GM18867 (cell line): ENCODE measurements around the gene ADNP.
"Not testable (repeated sequence)": the region's sequence is repeated elsewhere in the genome, so short reads cannot be mapped to it uniquely, and the experiment has no call there.

Source experiments
- ATAC-seq: cut with Tn5 transposase; IDR thresholded peaks from one replicate; pipeline ENCODE4 v1.9.1; 2021; ENCODE audit warnings: mild to moderate bottlenecking, moderate library complexity; ENCODE audit not compliant: unreplicated experiment

The ADNP gene

GRCh38 chr20:50903353-50904051, 27.7 kb downstream of the ADNP start:
- no peak for ATAC-seq

- ATAC-seq = no peak
Observed at GRCh38 chr20:50901301-50901700, 29.9 kb downstream of the ADNP start.

DNA sequence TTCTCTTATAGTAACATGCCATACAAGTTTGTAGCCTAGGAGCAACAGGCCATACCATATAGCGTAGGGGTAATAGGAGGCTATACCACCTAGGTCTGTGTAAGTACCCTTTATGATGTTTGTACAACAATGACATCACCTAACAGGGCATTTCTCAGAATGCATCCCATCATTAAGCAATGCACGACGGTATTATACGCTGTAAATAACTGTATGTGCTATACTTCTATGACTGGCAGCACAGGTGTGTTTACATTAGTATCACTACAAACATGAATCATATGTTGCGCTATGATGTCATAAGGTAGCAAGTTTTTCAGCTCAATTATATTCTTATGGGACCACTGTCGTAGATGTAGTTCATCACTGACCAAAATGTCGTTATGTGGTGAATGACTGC, 31.0 kb downstream of the ADNP start:
- ATAC-seq = no peak

DNA sequence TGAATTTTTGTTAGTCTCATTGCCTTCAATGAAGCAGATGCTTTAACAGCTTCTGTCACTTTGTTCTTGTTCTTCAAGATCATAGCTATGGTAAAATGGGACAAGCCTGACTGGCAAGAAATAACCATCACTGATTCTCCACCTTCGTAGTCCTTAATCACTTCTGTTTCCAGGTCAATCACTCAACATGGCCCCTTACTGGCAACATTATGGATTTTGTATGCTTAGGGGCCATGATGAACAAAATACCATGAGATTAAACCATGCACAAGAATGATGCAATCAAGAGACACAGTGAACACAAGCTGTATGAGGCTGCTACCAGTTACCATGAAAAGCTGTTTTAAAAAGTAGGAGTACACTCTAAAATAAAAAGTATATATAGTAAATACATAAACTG, 32.8 kb downstream of the ADNP start:
- no peak for ATAC-seq

- ATAC-seq = no peak
Observed at GRCh38 chr20:50895111-50895830, 36.0 kb downstream of the ADNP start.

DNA sequence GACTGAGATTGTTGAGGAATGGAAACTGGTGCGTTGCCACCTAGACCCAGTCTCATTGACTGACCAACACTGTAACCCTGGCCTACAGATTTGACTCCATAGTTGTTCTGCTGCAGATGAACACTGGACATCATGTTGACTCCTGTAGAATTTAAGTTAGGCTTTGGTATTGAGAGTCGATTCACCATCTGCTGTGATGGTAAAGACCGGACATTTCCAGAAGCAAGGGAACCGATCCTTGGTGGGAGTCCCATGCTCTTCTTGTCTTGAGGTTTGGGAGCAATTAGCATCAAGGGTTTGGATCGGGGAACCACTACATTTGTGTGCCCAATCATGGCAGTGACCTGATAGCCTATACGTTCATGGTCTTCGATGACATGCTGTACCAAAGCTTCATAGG, 37.6 kb downstream of the ADNP start:
- no peak for ATAC-seq

GRCh38 chr20:50892394-50892793, 38.8 kb downstream of the ADNP start:
- ATAC-seq = no peak

DNA sequence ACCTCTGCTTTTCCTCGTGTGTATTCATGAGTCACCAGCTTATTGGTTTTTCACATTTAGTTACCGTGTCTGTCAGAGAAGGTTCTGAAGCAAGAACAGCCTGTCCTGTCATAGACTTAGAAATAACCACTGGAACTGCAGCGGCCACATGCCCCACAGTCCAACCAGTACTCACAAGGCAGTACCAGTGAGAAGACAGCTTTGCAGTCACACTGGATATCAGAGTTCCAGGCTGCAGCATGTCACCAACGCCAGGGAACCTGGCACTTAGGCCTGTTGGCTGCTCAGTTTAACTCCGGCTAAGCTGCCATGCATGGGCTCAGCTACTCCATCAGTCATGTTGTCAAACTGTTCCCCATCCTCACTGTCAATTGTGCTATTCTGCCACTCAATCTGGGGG, 40.1 kb downstream of the ADNP start:
- ATAC-seq = no peak

DNA sequence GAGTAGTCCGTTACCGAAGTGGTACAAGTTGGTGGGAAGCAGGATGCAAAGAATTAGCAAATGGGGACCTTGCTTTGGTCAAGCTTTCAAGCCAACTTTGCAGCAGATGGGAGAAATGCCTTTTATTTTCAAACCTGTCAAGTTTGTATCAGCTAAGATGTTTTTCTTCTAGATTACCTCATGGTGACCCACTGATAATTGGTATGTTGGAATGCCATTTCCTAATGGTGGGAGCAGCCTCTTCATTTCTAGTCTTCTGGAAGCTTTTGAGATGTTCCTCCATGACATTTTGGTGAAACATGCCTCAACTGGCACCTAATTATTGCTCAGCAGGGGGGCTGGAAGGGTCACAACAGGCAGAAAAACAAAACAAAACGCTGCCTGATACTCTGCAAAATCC, 43.7 kb downstream of the ADNP start:
- no peak for ATAC-seq

DNA sequence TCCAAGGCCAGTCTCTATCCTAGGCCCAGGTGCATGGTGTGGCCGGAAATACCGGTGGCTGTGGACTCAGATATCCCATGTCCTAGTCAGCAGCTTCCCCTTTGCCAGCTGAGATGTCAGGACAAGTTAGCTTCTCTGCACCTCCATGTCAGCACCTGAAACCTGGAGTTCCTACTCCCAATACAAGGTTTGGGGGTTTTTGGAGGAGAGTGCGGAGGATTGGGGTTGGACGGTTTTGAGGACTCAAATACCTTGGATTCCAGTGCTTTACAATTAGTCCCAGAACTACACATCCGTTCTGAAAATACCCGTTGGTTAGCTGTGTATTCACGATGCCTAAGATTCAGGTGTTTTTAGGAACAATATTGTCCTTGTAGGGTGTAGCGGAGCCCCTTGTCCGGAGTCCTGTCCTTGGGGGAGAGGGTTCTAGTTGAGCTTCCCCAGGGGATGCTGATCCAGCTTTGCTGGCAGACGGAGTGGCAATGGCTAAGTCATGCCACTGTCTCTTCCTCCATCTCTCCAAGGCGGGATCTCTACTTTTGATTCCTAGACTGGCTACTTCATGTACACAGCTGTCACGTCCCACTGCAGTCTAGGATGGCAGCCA, 45.0 kb downstream of the ADNP start:
- no peak for ATAC-seq

DNA sequence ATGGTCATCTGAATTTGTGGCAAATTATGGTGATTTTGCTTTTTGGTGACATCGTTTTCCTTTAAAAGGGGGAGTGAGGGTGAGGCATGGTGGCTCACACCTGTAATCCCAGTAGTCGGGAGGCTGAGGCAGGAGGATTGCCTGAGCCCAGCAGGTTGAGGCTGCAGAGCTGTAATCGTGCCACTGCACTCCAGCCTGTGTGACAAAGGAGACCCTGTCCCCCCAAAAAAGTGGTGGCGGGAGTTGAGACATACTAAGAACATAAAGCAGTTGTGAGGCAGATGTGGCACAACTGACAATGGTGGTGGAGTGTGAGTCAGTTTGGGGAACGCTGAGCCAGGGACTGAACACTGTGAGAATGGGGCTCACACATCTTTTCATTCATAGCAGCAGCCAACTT, 45.5 kb downstream of the ADNP start:
- ATAC-seq = no peak

DNA sequence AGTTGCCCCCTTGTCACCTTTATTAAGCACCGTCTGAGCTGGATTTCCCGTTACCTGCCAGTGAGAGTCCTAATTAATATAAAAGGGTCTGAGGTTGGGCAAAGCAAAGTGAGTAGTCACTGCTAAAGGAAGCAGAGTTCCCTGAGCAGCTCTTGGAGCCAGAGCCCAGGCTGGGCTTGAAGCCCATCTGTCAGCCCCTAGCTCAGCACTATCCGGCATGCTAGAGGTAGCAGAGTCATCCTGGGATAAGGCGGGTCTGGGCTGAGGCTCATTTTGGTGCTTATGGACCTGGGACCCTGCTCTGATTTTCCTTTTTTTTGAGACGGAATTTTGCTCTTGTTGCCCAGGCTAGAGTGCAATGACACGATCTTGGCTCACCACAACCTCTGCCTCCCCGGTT, 46.2 kb downstream of the ADNP start:
- no peak for ATAC-seq

- ATAC-seq = no peak
Observed at GRCh38 chr20:50883856-50884255, 47.4 kb downstream of the ADNP start.

DNA sequence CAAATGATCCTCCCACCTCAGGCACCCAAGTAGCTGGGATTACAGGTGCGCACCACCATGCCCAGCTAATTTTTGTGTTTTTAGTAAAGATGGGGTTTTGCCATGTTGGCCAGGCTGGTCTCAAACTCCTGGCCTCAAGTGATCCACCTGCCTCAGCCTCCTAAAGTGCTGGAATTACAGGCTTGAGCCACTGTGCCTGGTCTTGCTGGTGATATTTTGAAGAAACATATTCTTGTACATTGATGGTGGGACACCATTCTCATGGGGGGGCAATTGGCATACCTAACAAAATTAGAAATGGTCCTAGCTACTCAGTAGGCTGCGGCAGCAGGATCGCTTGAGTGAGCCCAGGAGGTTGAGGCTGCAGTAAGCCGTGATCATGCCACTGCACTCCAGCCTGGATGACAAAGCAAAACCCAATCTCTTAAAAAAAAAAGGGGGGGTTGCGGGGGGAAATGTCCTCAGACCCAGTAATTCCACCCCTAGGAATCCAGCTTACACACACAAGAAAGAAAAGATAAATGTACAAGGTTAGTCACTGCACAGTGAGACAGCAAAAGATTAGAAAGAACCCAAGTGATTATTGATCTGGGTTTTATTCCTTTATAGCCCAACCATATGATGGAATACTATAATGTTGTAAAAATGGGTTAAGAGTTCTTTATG, 49.3 kb downstream of the ADNP start:
- not testable (repeated sequence) for ATAC-seq

GRCh38 chr20:50879649-50880550, 51.3 kb downstream of the ADNP start:
- ATAC-seq = no peak

- no peak for ATAC-seq
Observed at GRCh38 chr20:50877232-50877743, 53.9 kb downstream of the ADNP start.

- no peak for ATAC-seq
Observed at GRCh38 chr20:50876816-50877215, 54.4 kb downstream of the ADNP start.

DNA sequence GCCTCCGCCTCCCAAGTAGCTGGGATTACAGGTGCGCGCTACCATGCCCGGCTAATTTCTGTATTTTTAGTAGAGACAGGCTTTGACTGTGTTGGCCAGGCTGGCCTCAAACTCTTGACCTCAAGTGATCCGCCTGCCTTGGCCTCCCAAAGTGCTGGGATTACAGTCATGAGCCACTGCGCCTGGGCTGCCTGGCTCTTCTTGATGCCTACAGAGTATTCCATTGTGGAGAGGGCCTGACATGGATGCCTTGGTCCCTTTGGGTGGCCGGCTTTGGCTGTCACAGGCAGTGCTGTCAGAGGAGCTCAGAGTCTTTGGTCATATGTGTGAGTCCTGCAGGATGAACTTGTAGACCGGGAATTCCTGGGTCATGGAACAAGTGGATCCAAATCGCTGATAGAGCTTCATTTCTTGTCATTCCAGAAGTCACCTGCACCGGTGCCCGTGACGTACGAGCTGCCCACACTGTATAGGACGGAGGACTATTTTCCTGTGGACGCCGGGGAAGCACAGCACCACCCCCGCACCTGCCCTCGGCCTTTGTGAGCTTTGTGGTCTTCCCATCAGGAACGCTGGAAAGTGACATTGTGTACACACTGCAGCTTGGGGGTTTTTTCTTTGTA, 55.1 kb downstream of the ADNP start:
- no peak for ATAC-seq

GRCh38 chr20:50874758-50875665, 56.2 kb downstream of the ADNP start:
- ATAC-seq = no peak
